ENCODE results near the gene STX10. TPM values are rescaled to one million over a fixed set of nuclear protein-coding genes. Genes with fewer than 3 reads are reported as not detected.

Gene STX10
- total RNA-seq, 1 experiment from 2014 or later, result 179 TPM

DNA sequence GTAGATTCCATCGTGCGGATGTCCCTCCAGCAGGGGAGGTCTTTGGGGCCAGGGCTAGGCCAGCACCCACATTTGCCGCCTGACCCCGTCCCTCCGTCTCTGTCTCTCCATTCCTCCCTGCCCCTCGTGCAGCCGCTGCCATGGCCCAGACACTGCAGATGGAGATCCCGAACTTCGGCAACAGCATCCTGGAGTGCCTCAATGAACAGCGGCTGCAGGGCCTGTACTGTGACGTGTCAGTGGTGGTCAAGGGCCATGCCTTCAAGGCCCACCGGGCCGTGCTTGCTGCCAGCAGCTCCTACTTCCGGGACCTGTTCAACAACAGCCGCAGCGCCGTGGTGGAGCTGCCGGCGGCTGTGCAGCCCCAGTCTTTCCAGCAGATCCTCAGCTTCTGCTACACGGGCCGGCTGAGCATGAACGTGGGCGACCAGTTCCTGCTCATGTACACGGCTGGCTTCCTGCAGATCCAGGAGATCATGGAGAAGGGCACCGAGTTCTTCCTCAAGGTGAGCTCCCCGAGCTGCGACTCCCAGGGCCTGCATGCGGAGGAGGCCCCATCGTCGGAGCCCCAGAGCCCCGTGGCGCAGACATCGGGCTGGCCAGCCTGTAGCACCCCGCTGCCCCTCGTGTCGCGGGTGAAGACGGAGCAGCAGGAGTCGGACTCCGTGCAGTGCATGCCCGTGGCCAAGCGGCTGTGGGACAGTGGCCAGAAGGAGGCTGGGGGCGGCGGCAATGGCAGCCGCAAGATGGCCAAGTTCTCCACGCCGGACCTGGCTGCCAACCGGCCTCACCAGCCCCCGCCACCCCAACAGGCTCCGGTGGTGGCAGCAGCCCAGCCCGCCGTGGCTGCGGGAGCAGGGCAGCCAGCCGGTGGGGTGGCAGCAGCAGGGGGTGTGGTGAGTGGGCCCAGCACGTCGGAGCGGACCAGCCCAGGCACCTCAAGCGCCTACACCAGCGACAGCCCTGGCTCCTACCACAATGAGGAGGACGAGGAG is 14.8 kb downstream of the STX10 start:
- H3K4me3 ChIP-seq (ENCODE audit: low read length), result no peak overlapping the region
- H4K20me1 ChIP-seq (ENCODE audit: low read length), result peaks cover 14% of the 10 kb centered on the region; the same call in 1 of the 2 replicates
- no peak for ATAC-seq
- H3K79me2 ChIP-seq (ENCODE audit: low read length), result peaks cover 50% of the 10 kb centered on the region
- peaks cover 44% of the 10 kb centered on the region; the same call in 1 of the 2 replicates for H3K36me3 ChIP-seq (ENCODE audit: low read depth, low read length)
- no peak overlapping the region for H3K4me2 ChIP-seq (ENCODE audit: low read length)
- no TSS peak for BruUV-seq (replicated peaks)
- intact Hi-C loops (cut with micrococcal nuclease), result no loop called here
- H3K4me1 ChIP-seq (ENCODE audit: insufficient read depth, low read length), result no peaks in the 10 kb centered on the region
- DNase-seq, result no peak
- TF ChIP-seq, protein P1, sequence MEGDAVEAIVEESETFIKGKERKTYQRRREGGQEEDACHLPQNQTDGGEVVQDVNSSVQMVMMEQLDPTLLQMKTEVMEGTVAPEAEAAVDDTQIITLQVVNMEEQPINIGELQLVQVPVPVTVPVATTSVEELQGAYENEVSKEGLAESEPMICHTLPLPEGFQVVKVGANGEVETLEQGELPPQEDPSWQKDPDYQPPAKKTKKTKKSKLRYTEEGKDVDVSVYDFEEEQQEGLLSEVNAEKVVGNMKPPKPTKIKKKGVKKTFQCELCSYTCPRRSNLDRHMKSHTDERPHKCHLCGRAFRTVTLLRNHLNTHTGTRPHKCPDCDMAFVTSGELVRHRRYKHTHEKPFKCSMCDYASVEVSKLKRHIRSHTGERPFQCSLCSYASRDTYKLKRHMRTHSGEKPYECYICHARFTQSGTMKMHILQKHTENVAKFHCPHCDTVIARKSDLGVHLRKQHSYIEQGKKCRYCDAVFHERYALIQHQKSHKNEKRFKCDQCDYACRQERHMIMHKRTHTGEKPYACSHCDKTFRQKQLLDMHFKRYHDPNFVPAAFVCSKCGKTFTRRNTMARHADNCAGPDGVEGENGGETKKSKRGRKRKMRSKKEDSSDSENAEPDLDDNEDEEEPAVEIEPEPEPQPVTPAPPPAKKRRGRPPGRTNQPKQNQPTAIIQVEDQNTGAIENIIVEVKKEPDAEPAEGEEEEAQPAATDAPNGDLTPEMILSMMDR (conservative IDR thresholded peaks at IDR 0.05; ENCODE audit: low read depth, low read length), result no peak
- TF ChIP-seq EZH2 (IDR thresholded peaks at IDR 0.05; ENCODE audit: low read length, unreplicated experiment), result no peak
- no peak for TF ChIP-seq EZH2phosphoT487 (IDR thresholded peaks at IDR 0.05; ENCODE audit: borderline replicate concordance, low read length)
- no peak overlapping the region for H3K27ac ChIP-seq (ENCODE audit: low read length)
- H3F3A ChIP-seq (ENCODE audit: low read length, unreplicated experiment), result peaks cover 4% of the 10 kb centered on the region
- no peak overlapping the region for H2AFZ ChIP-seq (ENCODE audit: low read length)
- no peaks in the 10 kb centered on the region for H3K27me3 ChIP-seq (ENCODE audit: low read length)
- H3K9ac ChIP-seq (ENCODE audit: low read length), result no peak overlapping the region
- no peaks in the 10 kb centered on the region for H3K9me2 ChIP-seq (replicated peaks; ENCODE audit: low read length)
- ChIA-PET POLR2A (ENCODE audit: unreplicated experiment) (no interaction called here), CTCF (no interaction called here)
- H3K9me3 ChIP-seq (ENCODE audit: low read length), result no peaks in the 10 kb centered on the region

DNA sequence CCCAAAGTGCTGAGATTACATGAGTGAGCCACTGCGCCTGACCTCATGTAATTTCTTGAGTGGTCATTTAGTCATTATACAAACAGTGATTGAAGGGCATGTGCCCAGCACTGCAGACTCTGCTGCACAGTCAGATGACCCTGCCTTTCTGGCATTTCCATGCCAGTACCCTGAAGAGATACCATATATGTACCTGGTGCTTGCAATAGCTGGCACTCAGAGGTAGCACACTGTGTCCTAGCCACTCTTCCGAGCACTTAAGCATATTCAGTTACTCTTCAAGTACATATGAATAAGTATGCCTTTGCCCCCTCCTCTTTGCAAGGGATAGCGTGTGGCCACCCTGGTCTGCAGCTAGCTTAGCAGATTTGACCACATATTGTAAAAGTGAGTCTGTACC is 15.5 kb downstream of the STX10 start:
- Histone ChIP-seq H4K20me1 (ENCODE audit: low read length) (peaks cover 14% of the 10 kb centered on the region; the same call in 1 of the 2 replicates), H3F3A (ENCODE audit: low read length, unreplicated experiment) (peaks cover 4% of the 10 kb centered on the region), H3K4me3 (ENCODE audit: low read length) (no peak overlapping the region), H3K27ac (ENCODE audit: low read length) (no peak overlapping the region), H3K4me1 (ENCODE audit: insufficient read depth, low read length) (no peaks in the 10 kb centered on the region), H3K4me2 (ENCODE audit: low read length) (no peak overlapping the region), H2AFZ (ENCODE audit: low read length) (no peak overlapping the region), H3K27me3 (ENCODE audit: low read length) (no peaks in the 10 kb centered on the region), H3K79me2 (ENCODE audit: low read length) (peaks cover 57% of the 10 kb centered on the region), H3K9me3 (ENCODE audit: low read length) (no peaks in the 10 kb centered on the region), H3K9ac (ENCODE audit: low read length) (no peak overlapping the region), H3K9me2 (replicated peaks; ENCODE audit: low read length) (no peaks in the 10 kb centered on the region), H3K36me3 (ENCODE audit: low read depth, low read length) (peaks cover 44% of the 10 kb centered on the region; the same call in 1 of the 2 replicates)
- TF ChIP-seq, protein P1 (conservative IDR thresholded peaks at IDR 0.05; ENCODE audit: low read depth, low read length), result no peak
- TF ChIP-seq EZH2phosphoT487 (IDR thresholded peaks at IDR 0.05; ENCODE audit: borderline replicate concordance, low read length), result no peak
- no peak for TF ChIP-seq EZH2 (IDR thresholded peaks at IDR 0.05; ENCODE audit: low read length, unreplicated experiment)
- ATAC-seq (peak; percentile 63), DNase-seq (peak; percentile 52)
- no TSS peak for BruUV-seq (replicated peaks)
- ChIA-PET POLR2A (ENCODE audit: unreplicated experiment) (no interaction called here), CTCF (no interaction called here)
- intact Hi-C loops (cut with micrococcal nuclease), result no loop called here
